Mesenchymal stem cell (in vitro differentiated cells and primary cell): ENCODE results near the gene CHIT1.

Experiments used
- DNase-seq: peaks from one replicate; pipeline ENCODE4 v3.0.0-alpha.2; 2013
- H2AFZ ChIP-seq: one replicate; pipeline ENCODE4 v1.6.1; 2013; ENCODE audit warnings: low read depth, mild to moderate bottlenecking, control low read depth, inconsistent platforms, low read length, moderate library complexity
- H2AK5ac ChIP-seq: 2 replicates; pipeline ENCODE4 v1.6.1; 2013; ENCODE audit warnings: low read length, moderate library complexity, mild to moderate bottlenecking, inconsistent platforms; ENCODE audit not compliant: severe bottlenecking
- H2BK120ac ChIP-seq: one replicate; pipeline ENCODE4 v1.6.1; 2013; ENCODE audit warnings: low read depth, mild to moderate bottlenecking, inconsistent platforms, low read length, moderate library complexity
- H2BK12ac ChIP-seq, 2 experiments: one replicate each; pipeline ENCODE4 v1.6.1; 2013; ENCODE audit warnings: inconsistent platforms in 2 of 2, low read length in 2 of 2, mild to moderate bottlenecking in 2 of 2, moderate library complexity in 2 of 2, control low read depth in 1 of 2
- H2BK15ac ChIP-seq: one replicate; pipeline ENCODE4 v1.6.1; 2013; ENCODE audit warnings: mild to moderate bottlenecking, low read depth, inconsistent platforms; ENCODE audit not compliant: poor library complexity, severe bottlenecking
- H2BK5ac ChIP-seq: 2 replicates; pipeline ENCODE4 v1.6.1; 2013; ENCODE audit warnings: low read depth, mild to moderate bottlenecking, low read length, control low read depth, inconsistent platforms; ENCODE audit not compliant: poor library complexity, severe bottlenecking
- H3K14ac ChIP-seq, 2 experiments: one replicate each; pipeline ENCODE4 v1.6.1; 2013; ENCODE audit warnings: inconsistent platforms in 2 of 2, low read length in 2 of 2, control low read depth in 1 of 2, mild to moderate bottlenecking in 1 of 2, moderate library complexity in 1 of 2
- H3K18ac ChIP-seq, 2 experiments: one replicate each; pipeline ENCODE4 v1.6.1; 2013; ENCODE audit warnings: inconsistent platforms in 2 of 2, low read length in 2 of 2, control low read depth in 1 of 2, low read depth in 1 of 2, mild to moderate bottlenecking in 1 of 2
- H3K23ac ChIP-seq, 2 experiments: one replicate each; pipeline ENCODE4 v1.6.1; 2013; ENCODE audit warnings: inconsistent platforms in 2 of 2, low read length in 2 of 2, mild to moderate bottlenecking in 2 of 2, moderate library complexity in 2 of 2, control low read depth in 1 of 2
- H3K27ac ChIP-seq: 2 replicates; pipeline ENCODE4 v1.5.1; 2013; ENCODE audit warnings: mild to moderate bottlenecking, moderate library complexity, low read length, control low read depth, inconsistent platforms; ENCODE audit not compliant: poor library complexity, severe bottlenecking
- H3K27me3 ChIP-seq, 2 experiments: 2 replicates each; pipeline versions ENCODE4 v1.6.1 to v1.7.0; 2013; ENCODE audit warnings: low read length in 2 of 2, mild to moderate bottlenecking in 2 of 2, moderate library complexity in 2 of 2, control low read depth in 1 of 2, inconsistent platforms in 1 of 2; ENCODE audit not compliant: control insufficient read depth in 1 of 2, insufficient read depth in 1 of 2
- H3K36me3 ChIP-seq, 2 experiments: 2 replicates each; pipeline versions ENCODE4 v1.6.1 to v1.7.0; 2013; ENCODE audit warnings: low read length in 2 of 2, control low read depth in 1 of 2, inconsistent platforms in 1 of 2, low read depth in 1 of 2, mild to moderate bottlenecking in 1 of 2; ENCODE audit not compliant: insufficient read depth in 2 of 2, control insufficient read depth in 1 of 2
- H3K4ac ChIP-seq, 2 experiments: one replicate each; pipeline ENCODE4 v1.6.1; 2013; ENCODE audit warnings: inconsistent platforms in 2 of 2, low read length in 2 of 2, mild to moderate bottlenecking in 2 of 2, moderate library complexity in 2 of 2, control low read depth in 1 of 2, low read depth in 1 of 2
- H3K4me1 ChIP-seq: 2 replicates; pipeline ENCODE4 v1.6.1; 2013; ENCODE audit warnings: low read depth, low read length, control low read depth; ENCODE audit not compliant: control insufficient read depth, insufficient read depth
- H3K4me2 ChIP-seq: 2 replicates; pipeline ENCODE4 v1.6.1; 2013; ENCODE audit warnings: low read length, mild to moderate bottlenecking, inconsistent platforms; ENCODE audit not compliant: poor library complexity, severe bottlenecking
- H3K4me3 ChIP-seq, 2 experiments: 2 replicates each; pipeline versions ENCODE4 v1.5.1 to v1.7.0; 2013; ENCODE audit warnings: low read length in 2 of 2, mild to moderate bottlenecking in 2 of 2, control low read depth in 1 of 2, low read depth in 1 of 2; ENCODE audit not compliant: insufficient read depth in 1 of 2
- H3K79me1 ChIP-seq: replicated peaks from 2 replicates; pipeline ENCODE4 v1.6.1; 2013; ENCODE audit warnings: mild to moderate bottlenecking, control low read depth, low read length, inconsistent platforms; ENCODE audit not compliant: poor library complexity, severe bottlenecking
- H3K9ac ChIP-seq: 2 replicates; pipeline ENCODE4 v1.7.0; 2013; ENCODE audit warnings: mild to moderate bottlenecking, low read length, moderate library complexity
- H3K9me3 ChIP-seq: 2 replicates; pipeline ENCODE4 v1.7.0; 2013; ENCODE audit warnings: mild to moderate bottlenecking, low read length; ENCODE audit not compliant: control insufficient read depth
- H4K8ac ChIP-seq: one replicate; pipeline ENCODE4 v1.6.1; 2013; ENCODE audit warnings: inconsistent platforms, mild to moderate bottlenecking, low read length, moderate library complexity
- H4K91ac ChIP-seq: one replicate; pipeline ENCODE4 v1.6.1; 2013; ENCODE audit warnings: mild to moderate bottlenecking, low read length, inconsistent platforms
- WGBS: methylation state at CpG from one replicate; pipeline ENCODE4 v1.1.7; 2013; ENCODE audit warnings: mixed read lengths; 5-methylcytosine and 5-hydroxymethylcytosine counted together

CHIT1 gene

GRCh38 chr1:203176273-203177035, 53.0 kb downstream of the CHIT1 start:
- Histone ChIP-seq H3K9me3 (no peaks in the 10 kb centered on the region), H3K4ac (peak overlapping the region in 1 of 2 experiments; percentile 76), H2BK12ac (peak overlapping the region; percentile 2 to 92), H4K91ac (peak overlapping the region; percentile 10), H2BK15ac (no peak overlapping the region), H2BK5ac (no peak overlapping the region), H2BK120ac (no peak overlapping the region), H3K4me3 (no peak overlapping the region), H3K9ac (no peak overlapping the region), H3K79me1 (no peaks in the 10 kb centered on the region), H3K14ac (peak overlapping the region in 1 of 2 experiments; percentile 63), H4K8ac (no peak overlapping the region), H3K4me1 (peaks cover 44% of the 10 kb centered on the region), H3K18ac (peak overlapping the region; percentile 6 to 90), H3K23ac (peak overlapping the region in 1 of 2 experiments; percentile 56), H2AK5ac (peak overlapping the region; percentile 42), H3K36me3 (peaks cover 0 to 7% of the 10 kb centered on the region in 2 experiments), H3K27me3 (no peaks in the 10 kb centered on the region), H3K4me2 (no peak overlapping the region), H3K27ac (no peak overlapping the region), H2AFZ (no peak overlapping the region)
- no peak for DNase-seq
- 95% methylated on average over 9 of the region's 9 CpGs for WGBS

GRCh38 chr1:203175827-203176241, 53.6 kb downstream of the CHIT1 start:
- Histone ChIP-seq H3K14ac (peak overlapping the region in 1 of 2 experiments; percentile 63), H2BK5ac (no peak overlapping the region), H3K4me1 (peaks cover 47% of the 10 kb centered on the region), H3K9me3 (no peaks in the 10 kb centered on the region), H3K4me3 (no peak overlapping the region), H4K8ac (no peak overlapping the region), H4K91ac (peak overlapping the region; percentile 10), H3K79me1 (no peaks in the 10 kb centered on the region), H2BK15ac (peak overlapping the region; percentile 9), H2AK5ac (peak overlapping the region; percentile 42), H2AFZ (no peak overlapping the region), H3K27me3 (no peaks in the 10 kb centered on the region), H3K18ac (peak overlapping the region; percentile 6 to 90), H2BK12ac (peak overlapping the region; percentile 2 to 92), H3K4ac (peak overlapping the region in 1 of 2 experiments; percentile 76), H3K23ac (no peak overlapping the region), H3K4me2 (no peak overlapping the region), H2BK120ac (no peak overlapping the region), H3K27ac (no peak overlapping the region), H3K9ac (peak overlapping the region; percentile 4), H3K36me3 (peaks cover 5 to 7% of the 10 kb centered on the region in 2 experiments)
- no peak for DNase-seq
- WGBS, result 67% methylated on average over 9 of the region's 9 CpGs

- Histone ChIP-seq H2BK12ac (peak within 1 kb of the TSS; percentile 6 to 92), H3K4me2 (no peak within 1 kb of the TSS), H3K9me3 (no peaks in the 10 kb centered on the region), H3K36me3 (peaks cover 7% of the 10 kb centered on the region in 2 experiments), H3K4me1 (peaks cover 47% of the 10 kb centered on the region), H4K8ac (no peak within 1 kb of the TSS), H3K27me3 (no peaks in the 10 kb centered on the region), H3K23ac (peak within 1 kb of the TSS in 1 of 2 experiments; percentile 56), H3K4me3 (no peak within 1 kb of the TSS), H2AK5ac (peak within 1 kb of the TSS; percentile 42), H3K27ac (no peak within 1 kb of the TSS), H3K18ac (peak within 1 kb of the TSS; percentile 6 to 90), H2BK120ac (no peak within 1 kb of the TSS), H3K4ac (peak within 1 kb of the TSS in 1 of 2 experiments; percentile 76), H4K91ac (peak within 1 kb of the TSS; percentile 54), H3K79me1 (no peaks in the 10 kb centered on the region), H3K9ac (peak within 1 kb of the TSS; percentile 4), H2BK15ac (peak within 1 kb of the TSS; percentile 31), H2AFZ (no peak within 1 kb of the TSS), H3K14ac (peak within 1 kb of the TSS in 1 of 2 experiments; percentile 63), H2BK5ac (no peak within 1 kb of the TSS)
- 90% methylated on average over 5 of the region's 5 CpGs for WGBS
- DNase-seq, result no peak
These were observed 54.1 kb downstream of the CHIT1 start, which contains the start of gene MYBPH for GRCh38 chr1:203175237-203175826. TSS of gene MYBPH (minus strand) at chr1:203175826. CDS start at chr1:203175755, 71 bp downstream.
